ENCODE results near the gene TAT. TPM values are rescaled to one million over a fixed set of nuclear protein-coding genes. Genes with fewer than 3 reads are reported as not detected.
"Not testable (repeated sequence)": the region's sequence is repeated elsewhere in the genome, so short reads cannot be mapped to it uniquely, and the experiment has no call there.

TAT gene
- total and polyA plus RNA-seq, 9 donors = 0.04 to 0.17 TPM; not detected in 7

DNA sequence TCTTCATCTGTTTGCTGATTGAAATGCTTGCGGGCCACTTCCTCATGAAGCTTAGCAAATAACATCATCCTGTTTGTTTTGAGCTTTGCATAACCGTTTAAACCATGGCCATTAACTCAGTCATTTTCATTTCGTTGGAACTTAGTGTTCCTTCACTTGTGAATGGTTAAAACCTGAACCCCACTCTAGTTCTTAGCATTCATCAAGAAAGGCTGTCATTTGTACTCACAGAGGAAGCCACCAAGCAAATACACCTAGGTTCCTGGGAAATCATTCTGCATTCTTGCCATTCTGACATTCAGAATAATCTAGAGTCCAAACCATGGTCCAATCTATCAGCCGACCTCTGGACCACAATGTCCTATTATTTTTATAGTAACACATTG lies 8.4 kb upstream of the TAT start:
- no peaks in the 10 kb centered on the region for H3K9me3 ChIP-seq (replicated peaks; ENCODE audit: control insufficient read depth, low read depth, low read length)
- H3K36me3 ChIP-seq (ENCODE audit: control insufficient read depth, insufficient read depth, low read length) = no peaks in the 10 kb centered on the region
- 60% methylated on average over 2 of the region's 4 CpGs for WGBS (ENCODE audit: insufficient coverage)

DNA sequence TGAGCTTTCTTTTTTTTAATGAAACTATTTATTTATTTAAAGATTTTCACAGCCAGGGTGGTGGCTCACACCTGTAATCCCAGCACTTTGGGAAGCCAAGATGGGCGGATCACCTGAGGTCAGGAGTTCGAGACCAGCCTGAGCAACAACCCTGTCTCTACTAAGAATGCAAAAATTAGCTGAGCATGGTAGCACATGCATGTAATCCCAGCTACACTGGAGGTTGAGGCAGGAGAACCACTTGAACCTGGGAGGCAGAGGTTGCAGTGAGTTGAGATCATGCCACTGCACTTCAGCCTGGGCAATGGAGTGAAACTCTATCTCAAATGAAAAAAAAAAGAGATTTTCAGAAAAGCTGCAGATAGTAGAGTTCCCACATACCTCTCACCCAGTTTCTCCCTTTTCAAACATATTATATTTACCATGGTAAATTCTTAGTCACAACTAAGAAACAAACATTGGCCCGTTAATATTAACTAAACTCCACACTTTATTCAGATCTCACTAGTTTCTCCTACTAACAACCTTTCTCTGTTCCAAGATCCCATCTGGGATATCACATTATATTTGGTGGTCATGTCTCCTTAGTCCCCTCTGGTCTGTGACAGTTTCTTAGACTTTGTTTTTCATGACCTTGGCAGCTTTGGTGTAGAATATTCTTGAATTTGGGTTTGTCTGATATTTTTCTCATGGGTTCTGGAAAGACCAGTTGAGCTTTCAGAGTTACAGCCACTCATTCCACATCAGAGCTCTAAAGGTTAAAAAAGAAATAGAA lies 7.8 kb upstream of the TAT start:
- H3K27me3 ChIP-seq (ENCODE audit: control insufficient read depth, insufficient read depth, low read length) = no peaks in the 10 kb centered on the region

More for the DNA sequence above, 8.4 kb upstream of the TAT start:
- no peak for DNase-seq
- no peak overlapping the region for H3K27ac ChIP-seq (ENCODE audit: low read length)
- no peaks in the 10 kb centered on the region for H3K4me1 ChIP-seq (ENCODE audit: control insufficient read depth, insufficient read depth, low read length)
- no peak overlapping the region for H3K4me3 ChIP-seq (ENCODE audit: low read length)
- no peaks in the 10 kb centered on the region for H3K27me3 ChIP-seq (ENCODE audit: control insufficient read depth, insufficient read depth, low read length)

DNA sequence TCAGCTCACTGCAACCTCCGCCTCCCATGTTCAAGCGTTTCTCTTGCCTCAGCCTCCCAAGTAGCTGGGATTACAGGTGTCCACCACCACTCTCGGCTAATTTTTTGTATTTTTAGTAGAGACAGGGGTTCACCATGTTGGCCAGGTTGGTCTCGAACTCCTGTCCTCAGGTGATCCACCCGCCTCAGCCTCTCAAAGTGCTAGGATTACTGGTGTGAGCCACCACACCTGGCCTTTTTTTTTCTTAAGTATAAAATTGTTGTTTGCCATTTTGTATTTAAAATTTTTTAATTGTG lies 5.6 kb upstream of the TAT start:
- H3K27ac ChIP-seq (ENCODE audit: low read length); DNase-seq; H3K4me3 ChIP-seq (ENCODE audit: low read length); H3K9me3 ChIP-seq (replicated peaks; ENCODE audit: control insufficient read depth, low read depth, low read length); H3K27me3 ChIP-seq (ENCODE audit: control insufficient read depth, insufficient read depth, low read length); H3K4me1 ChIP-seq (ENCODE audit: control insufficient read depth, insufficient read depth, low read length); H3K36me3 ChIP-seq (ENCODE audit: control insufficient read depth, insufficient read depth, low read length): not testable (repeated sequence)
- 80% methylated on average over 2 of the region's 5 CpGs for WGBS (ENCODE audit: insufficient coverage)

More for the DNA sequence above, 7.8 kb upstream of the TAT start:
- Histone ChIP-seq H3K4me1 (ENCODE audit: control insufficient read depth, insufficient read depth, low read length) (no peaks in the 10 kb centered on the region), H3K36me3 (ENCODE audit: control insufficient read depth, insufficient read depth, low read length) (no peaks in the 10 kb centered on the region), H3K4me3 (ENCODE audit: low read length) (no peak overlapping the region), H3K9me3 (replicated peaks; ENCODE audit: control insufficient read depth, low read depth, low read length) (no peaks in the 10 kb centered on the region), H3K27ac (ENCODE audit: low read length) (no peak overlapping the region)
- no peak for DNase-seq
- 81% methylated on average over 2 of the region's 3 CpGs for WGBS (ENCODE audit: insufficient coverage)

DNA sequence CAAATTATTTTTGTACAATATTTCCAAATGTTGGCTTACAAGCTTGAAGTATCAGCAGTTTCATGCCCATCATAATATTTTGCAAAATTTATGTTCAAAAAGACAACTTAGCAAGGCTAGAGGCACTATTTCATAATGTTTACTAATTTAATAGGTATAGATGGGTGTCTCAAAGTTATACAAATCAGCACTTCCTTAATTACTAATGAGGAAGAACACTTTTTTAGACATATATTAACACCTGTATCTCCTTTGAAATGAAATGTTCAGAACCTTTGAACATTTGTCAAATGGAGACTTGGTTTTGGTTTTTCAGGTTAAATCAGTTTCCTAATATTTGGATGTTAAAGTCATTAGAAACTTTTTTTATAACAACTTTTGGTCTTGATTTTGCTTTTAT lies 2.2 kb downstream of the TAT start:
- Histone ChIP-seq H3K4me1 (ENCODE audit: control insufficient read depth, insufficient read depth, low read length) (no peaks in the 10 kb centered on the region), H3K4me3 (ENCODE audit: low read length) (no peak overlapping the region), H3K9me3 (replicated peaks; ENCODE audit: control insufficient read depth, low read depth, low read length) (no peaks in the 10 kb centered on the region), H3K27me3 (ENCODE audit: control insufficient read depth, insufficient read depth, low read length) (peaks cover 10% of the 10 kb centered on the region), H3K36me3 (ENCODE audit: control insufficient read depth, insufficient read depth, low read length) (no peaks in the 10 kb centered on the region), H3K27ac (ENCODE audit: low read length) (no peak overlapping the region)
- DNase-seq = no peak

DNA sequence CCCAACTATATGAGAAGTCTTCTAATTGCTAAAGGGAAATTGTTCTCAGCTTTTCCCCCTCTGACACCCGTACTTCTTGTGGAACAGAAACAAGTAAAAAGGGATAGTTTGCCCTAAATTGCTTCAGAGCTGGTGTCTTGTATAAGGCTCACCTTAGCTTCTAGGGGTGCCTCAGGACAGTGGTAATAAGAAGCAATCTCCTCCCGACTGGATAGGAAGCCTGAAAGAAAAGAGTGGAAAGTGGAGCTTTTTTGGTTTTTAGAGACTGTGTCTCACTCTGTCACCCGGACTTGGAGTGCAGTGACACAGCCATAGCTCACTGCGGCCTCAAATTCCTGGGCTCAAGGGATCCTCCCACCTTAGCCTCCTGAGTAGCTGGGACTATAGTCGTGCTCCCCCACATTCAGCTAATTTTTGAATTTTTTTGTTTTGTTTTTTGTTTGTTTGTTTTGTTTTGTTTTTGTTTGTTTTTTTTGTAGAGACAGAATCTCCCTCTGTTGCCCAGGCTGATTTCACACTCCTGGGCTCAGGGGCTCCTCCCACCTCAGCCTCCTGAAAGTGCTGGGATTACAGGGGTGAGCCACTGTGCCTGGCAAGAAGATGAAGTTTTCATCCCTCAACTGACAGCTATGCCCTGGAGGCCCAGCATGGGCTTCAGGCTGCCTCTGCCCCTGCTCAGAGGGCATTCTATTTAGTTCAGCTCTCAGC lies 3.4 kb downstream of the TAT start:
- Histone ChIP-seq H3K4me1 (ENCODE audit: control insufficient read depth, insufficient read depth, low read length) (no peaks in the 10 kb centered on the region), H3K27me3 (ENCODE audit: control insufficient read depth, insufficient read depth, low read length) (peaks cover 10% of the 10 kb centered on the region), H3K27ac (ENCODE audit: low read length) (no peak overlapping the region), H3K9me3 (replicated peaks; ENCODE audit: control insufficient read depth, low read depth, low read length) (no peaks in the 10 kb centered on the region), H3K36me3 (ENCODE audit: control insufficient read depth, insufficient read depth, low read length) (no peaks in the 10 kb centered on the region), H3K4me3 (ENCODE audit: low read length) (no peak overlapping the region)
- 88% methylated on average over 1 of the region's 5 CpGs for WGBS (ENCODE audit: insufficient coverage)
- no peak for DNase-seq

DNA sequence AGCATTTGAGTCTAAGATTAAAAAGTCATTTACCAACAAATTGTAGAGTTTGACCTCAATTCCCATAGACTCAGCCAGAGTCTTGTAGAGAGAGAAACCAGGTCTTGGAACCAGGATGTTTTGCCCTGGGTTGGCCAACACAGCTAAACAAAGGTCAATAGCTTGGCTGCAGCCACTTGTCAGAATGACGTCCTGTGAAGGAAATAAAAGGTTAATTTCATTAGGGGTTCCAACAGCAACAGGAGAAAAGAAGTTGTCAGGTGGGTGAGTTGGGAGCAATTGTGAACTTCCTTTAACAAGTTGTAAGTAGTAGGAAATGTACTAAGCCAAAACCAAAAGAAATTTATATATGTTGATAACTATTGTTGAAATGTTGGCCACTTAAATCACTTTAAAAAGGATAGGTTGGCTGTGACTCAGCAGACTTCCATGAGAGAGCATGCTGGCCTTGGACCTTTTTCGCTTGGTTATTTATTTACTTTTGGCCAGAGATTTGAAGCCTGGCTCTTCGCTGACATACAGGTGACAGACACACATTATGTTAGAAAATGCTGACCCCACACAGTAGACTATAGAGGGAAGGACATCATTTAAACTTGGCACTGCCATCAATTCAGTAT lies 4.3 kb downstream of the TAT start:
- peaks cover 12% of the 10 kb centered on the region for H3K27me3 ChIP-seq (ENCODE audit: control insufficient read depth, insufficient read depth, low read length)
- WGBS (ENCODE audit: insufficient coverage) = 13% methylated on average over 1 of the region's 3 CpGs
- no peaks in the 10 kb centered on the region for H3K4me1 ChIP-seq (ENCODE audit: control insufficient read depth, insufficient read depth, low read length)
- H3K27ac ChIP-seq (ENCODE audit: low read length) = no peak overlapping the region
- no peak overlapping the region for H3K4me3 ChIP-seq (ENCODE audit: low read length)
- DNase-seq = no peak
- no peaks in the 10 kb centered on the region for H3K36me3 ChIP-seq (ENCODE audit: control insufficient read depth, insufficient read depth, low read length)
- no peaks in the 10 kb centered on the region for H3K9me3 ChIP-seq (replicated peaks; ENCODE audit: control insufficient read depth, low read depth, low read length)

DNA sequence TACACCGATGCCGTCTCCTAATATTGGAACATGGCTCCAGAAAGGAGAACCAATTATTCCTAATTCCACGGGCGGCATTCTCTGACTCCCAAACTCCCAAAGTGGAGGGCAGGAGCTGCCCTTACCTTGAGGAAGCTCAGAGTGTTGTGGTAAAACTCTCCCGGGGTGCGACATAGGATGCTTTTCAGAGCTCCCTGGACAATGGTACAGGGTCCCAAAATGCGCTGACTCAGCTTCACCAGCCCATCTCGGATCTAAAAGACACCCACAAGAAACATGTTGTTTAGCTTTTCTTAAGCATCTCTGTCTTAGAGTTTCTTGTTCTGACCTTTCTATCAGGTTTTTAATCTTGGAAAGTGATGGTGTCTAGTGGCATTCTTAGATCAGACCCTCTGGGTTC lies 6.7 kb downstream of the TAT start:
- Histone ChIP-seq H3K4me1 (ENCODE audit: control insufficient read depth, insufficient read depth, low read length) (peaks cover 2% of the 10 kb centered on the region), H3K27ac (ENCODE audit: low read length) (no peak overlapping the region), H3K36me3 (ENCODE audit: control insufficient read depth, insufficient read depth, low read length) (no peaks in the 10 kb centered on the region), H3K4me3 (ENCODE audit: low read length) (no peak overlapping the region), H3K27me3 (ENCODE audit: control insufficient read depth, insufficient read depth, low read length) (peaks cover 6% of the 10 kb centered on the region), H3K9me3 (replicated peaks; ENCODE audit: control insufficient read depth, low read depth, low read length) (no peaks in the 10 kb centered on the region)
- 97% methylated on average over 5 of the region's 8 CpGs for WGBS (ENCODE audit: insufficient coverage)
- DNase-seq = no peak

DNA sequence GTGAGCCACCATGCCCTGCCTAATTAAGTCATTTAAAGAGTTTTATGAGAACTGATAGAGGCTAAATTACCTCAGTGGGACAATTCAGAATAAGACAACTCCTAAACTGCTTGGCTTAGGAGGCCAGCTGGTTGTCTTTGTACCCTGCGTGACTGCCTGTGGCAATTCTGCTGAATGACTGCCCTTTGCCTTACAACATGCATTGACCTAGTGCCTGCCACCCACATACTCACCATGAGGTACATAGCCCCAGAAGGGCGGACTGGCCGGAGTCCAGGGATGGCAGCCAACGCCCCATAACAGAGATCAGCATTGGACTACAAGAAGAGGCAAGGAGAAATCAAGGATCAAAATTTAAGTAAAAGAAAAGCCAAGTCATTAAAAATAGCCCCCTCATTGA lies 7.3 kb downstream of the TAT start:
- peaks cover 3% of the 10 kb centered on the region for H3K4me1 ChIP-seq (ENCODE audit: control insufficient read depth, insufficient read depth, low read length)
- peaks cover 6% of the 10 kb centered on the region for H3K27me3 ChIP-seq (ENCODE audit: control insufficient read depth, insufficient read depth, low read length)
- H3K9me3 ChIP-seq (replicated peaks; ENCODE audit: control insufficient read depth, low read depth, low read length) = no peaks in the 10 kb centered on the region
- no peak for DNase-seq
- 80% methylated on average over 1 of the region's 4 CpGs for WGBS (ENCODE audit: insufficient coverage)
- no peaks in the 10 kb centered on the region for H3K36me3 ChIP-seq (ENCODE audit: control insufficient read depth, insufficient read depth, low read length)
- no peak overlapping the region for H3K27ac ChIP-seq (ENCODE audit: low read length)
- H3K4me3 ChIP-seq (ENCODE audit: low read length) = no peak overlapping the region

DNA sequence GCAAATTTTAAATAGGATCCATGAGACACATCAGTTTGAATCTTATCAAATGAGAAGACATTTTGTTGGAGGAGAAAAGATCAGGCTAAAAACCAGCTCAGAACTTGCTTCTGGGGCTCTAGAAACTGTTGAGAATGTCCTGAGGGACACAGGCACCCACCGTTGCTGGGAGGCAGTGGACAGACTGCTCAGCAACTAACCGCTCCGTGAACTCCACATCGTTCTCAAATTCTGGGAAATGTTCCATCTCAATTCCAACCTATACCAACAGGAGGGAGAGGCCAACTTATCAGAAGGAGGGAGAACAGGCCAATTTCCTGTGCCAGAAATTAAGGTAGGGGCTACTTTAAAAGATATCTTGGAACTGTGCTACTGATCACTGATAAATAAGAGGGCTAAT lies 8.3 kb downstream of the TAT start:
- peaks cover 7% of the 10 kb centered on the region for H3K4me1 ChIP-seq (ENCODE audit: control insufficient read depth, insufficient read depth, low read length)
- H3K4me3 ChIP-seq (ENCODE audit: low read length) = no peak overlapping the region
- no peaks in the 10 kb centered on the region for H3K36me3 ChIP-seq (ENCODE audit: control insufficient read depth, insufficient read depth, low read length)
- no CpG with 5 or more reads among the region's 4 CpGs for WGBS (ENCODE audit: insufficient coverage)
- H3K27ac ChIP-seq (ENCODE audit: low read length) = no peak overlapping the region
- peaks cover 4% of the 10 kb centered on the region for H3K27me3 ChIP-seq (ENCODE audit: control insufficient read depth, insufficient read depth, low read length)
- no peaks in the 10 kb centered on the region for H3K9me3 ChIP-seq (replicated peaks; ENCODE audit: control insufficient read depth, low read depth, low read length)
- DNase-seq = peak; percentile 2

DNA sequence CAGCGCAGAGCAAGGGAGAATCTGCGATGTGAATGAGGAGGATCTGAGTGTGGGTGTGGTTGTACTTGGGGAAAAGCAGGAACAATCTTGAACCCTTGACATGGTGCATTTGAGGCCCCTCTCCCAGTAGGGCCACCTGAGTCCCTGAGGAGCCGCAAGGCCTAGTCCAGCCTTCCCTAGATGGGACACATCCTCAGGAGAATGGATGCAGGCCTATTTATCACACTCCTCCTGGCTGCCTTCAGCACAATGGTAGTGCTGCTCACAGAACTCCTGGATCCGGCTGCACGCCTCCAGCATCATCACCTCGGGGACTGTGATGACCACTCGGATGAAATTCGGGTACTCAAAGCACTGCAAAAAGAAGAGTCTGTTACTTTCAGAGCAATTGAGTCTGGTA lies 9.0 kb downstream of the TAT start:
- Histone ChIP-seq H3K36me3 (ENCODE audit: control insufficient read depth, insufficient read depth, low read length) (no peaks in the 10 kb centered on the region), H3K4me3 (ENCODE audit: low read length) (no peak overlapping the region), H3K27me3 (ENCODE audit: control insufficient read depth, insufficient read depth, low read length) (peaks cover 4% of the 10 kb centered on the region), H3K4me1 (ENCODE audit: control insufficient read depth, insufficient read depth, low read length) (peaks cover 7% of the 10 kb centered on the region), H3K27ac (ENCODE audit: low read length) (no peak overlapping the region), H3K9me3 (replicated peaks; ENCODE audit: control insufficient read depth, low read depth, low read length) (no peaks in the 10 kb centered on the region)
- no peak for DNase-seq
- WGBS (ENCODE audit: insufficient coverage) = 94% methylated on average over 8 of the region's 8 CpGs

All from muscle of leg (tissue), 11 donors.